IMR-90 (cell line): ENCODE data around the gene CFAP221.

Experiments used
- CEBPB ChIP-seq: IDR thresholded peaks from 2 replicates; pipeline ENCODE4 v1.6.1; 2012; ENCODE audit warnings: low read depth, low read length, improper control_type of control experiment
- CHD1 ChIP-seq: IDR thresholded peaks from 2 replicates; pipeline ENCODE4 v1.6.1; 2012; ENCODE audit warnings: low read depth, low read length, improper control_type of control experiment
- CTCF ChIP-seq: conservative IDR thresholded peaks from 2 replicates; pipeline ENCODE4 v1.5.1; 2012; ENCODE audit warnings: mild to moderate bottlenecking, low read depth, low read length, improper control_type of control experiment
- ELK1 ChIP-seq: fragments of 150-350 bp; IDR thresholded peaks from 2 replicates; pipeline ENCODE4 v1.6.1; 2016; ENCODE audit warnings: low read depth, mild to moderate bottlenecking, low read length, moderate library complexity, borderline replicate concordance
- MAFK ChIP-seq: IDR thresholded peaks from 2 replicates; pipeline ENCODE4 v1.6.1; 2012; ENCODE audit warnings: low read depth, low read length, improper control_type of control experiment
- MAZ ChIP-seq: IDR thresholded peaks from 2 replicates; pipeline ENCODE4 v1.6.1; 2012; ENCODE audit warnings: low read depth, mild to moderate bottlenecking, low read length, improper control_type of control experiment, moderate library complexity, borderline replicate concordance
- MXI1 ChIP-seq: IDR thresholded peaks from 2 replicates; pipeline ENCODE4 v1.6.1; 2012; ENCODE audit warnings: low read depth, mild to moderate bottlenecking, low read length, moderate library complexity, borderline replicate concordance
- NFE2L2 ChIP-seq: fragments of 150-350 bp; IDR thresholded peaks from 2 replicates; pipeline ENCODE4 v1.6.1; 2016; ENCODE audit warnings: low read depth, mild to moderate bottlenecking, low read length
- POLR2A ChIP-seq: IDR thresholded peaks from 2 replicates; pipeline ENCODE4 v1.6.1; 2012; ENCODE audit warnings: mild to moderate bottlenecking, low read depth, low read length
- RAD21 ChIP-seq: IDR thresholded peaks from 2 replicates; pipeline ENCODE4 v1.6.1; 2012; ENCODE audit warnings: low read length, improper control_type of control experiment
- RCOR1 ChIP-seq: IDR thresholded peaks from 2 replicates; pipeline ENCODE4 v1.6.1; 2012; ENCODE audit warnings: mild to moderate bottlenecking, low read length, improper control_type of control experiment; ENCODE audit not compliant: insufficient replicate concordance
- USF2 ChIP-seq: fragments of 150-350 bp; IDR thresholded peaks from 2 replicates; pipeline ENCODE4 v1.6.1; 2017; ENCODE audit warnings: mild to moderate bottlenecking, antibody characterized with exemption, low read length, low read depth

GRCh38 chr2:119683074-119683712 lies 138.9 kb downstream of the CFAP221 start:
- no peak for TF ChIP-seq CTCF
- no peak for TF ChIP-seq CHD1
- no peak for TF ChIP-seq POLR2A
- no peak for TF ChIP-seq RAD21
- no peak for TF ChIP-seq ELK1
- no peak for TF ChIP-seq MXI1
- no peak for TF ChIP-seq CEBPB
- no peak for TF ChIP-seq MAFK
- no peak for TF ChIP-seq RCOR1
- no peak for TF ChIP-seq USF2
- TF ChIP-seq NFE2L2, result no peak
- no peak for TF ChIP-seq MAZ
